SU-DHL-6 (cell line): ENCODE measurements around the gene NBPF1.
"Not testable (repeated sequence)": the region's sequence is repeated elsewhere in the genome, so short reads cannot be mapped to it uniquely, and the experiment has no call there.

ENCODE experiments used
- CTCF ChIP-seq: fragments of 200-600 bp; sonication (generic); IDR thresholded peaks from one replicate; pipeline ENCODE4 v1.5.1; 2017; ENCODE audit warnings: antibody characterized with exemption, mild to moderate bottlenecking, low read length, moderate library complexity; ENCODE audit not compliant: insufficient read depth, poor library complexity, severe bottlenecking
- EZH2phosphoT487 ChIP-seq: fragments of 200-600 bp; sonication (generic), shearing (Covaris generic); conservative IDR thresholded peaks from 2 replicates; pipeline ENCODE4 v1.6.1; 2018; ENCODE audit warnings: mild to moderate bottlenecking, antibody characterized with exemption, low read length, moderate library complexity, mixed read lengths

- not testable (repeated sequence) for TF ChIP-seq CTCF, EZH2phosphoT487
These were observed 26.0 kb upstream of the NBPF1 start for GRCh38 chr1:16639091-16640031.
